NCI-H2196 (cell line): ENCODE results near the gene ANKLE1.

Source experiments
- DNase-seq: peaks from one replicate; lab custom pipeline; 2025; ENCODE audit not compliant: unreplicated experiment; lab: John Stamatoyannopoulos, UW

Gene ANKLE1

GRCh38 chr19:17305216-17305516, 23.5 kb downstream of the ANKLE1 start:
- DNase-seq, result no peak

- peak; percentile 99 for DNase-seq
Measured at GRCh38 chr19:17305517-17306284, 24.0 kb downstream of the ANKLE1 start, which contains the start of gene MRPL34. Gene MRPL34 (plus strand): TSS chr19:17305872. CDS start chr19:17305893, 21 bp downstream.

- no peak for DNase-seq
Measured at GRCh38 chr19:17306285-17306714, 24.6 kb downstream of the ANKLE1 start.

GRCh38 chr19:17307876-17308377, 26.2 kb downstream of the ANKLE1 start:
- DNase-seq, result no peak

GRCh38 chr19:17309198-17309964, 27.7 kb downstream of the ANKLE1 start, which contains the start of gene DDA1:
Gene DDA1 (plus strand): TSS chr19:17309563. CDS start chr19:17309655, 92 bp downstream.
- peak; percentile 99 for DNase-seq

GRCh38 chr19:17309965-17310461, 28.3 kb downstream of the ANKLE1 start:
- no peak for DNase-seq

GRCh38 chr19:17311455-17312188, 29.9 kb downstream of the ANKLE1 start:
- DNase-seq, result no peak

- no peak for DNase-seq
Measured at GRCh38 chr19:17312189-17313113, 30.8 kb downstream of the ANKLE1 start.

- no peak for DNase-seq
Measured at GRCh38 chr19:17314007-17314593, 32.4 kb downstream of the ANKLE1 start.

GRCh38 chr19:17318966-17319365, 37.3 kb downstream of the ANKLE1 start:
- no peak for DNase-seq

GRCh38 chr19:17319473-17320238, 38.0 kb downstream of the ANKLE1 start:
- DNase-seq, result no peak

- no peak for DNase-seq
Measured at GRCh38 chr19:17320435-17320834, 38.7 kb downstream of the ANKLE1 start.

GRCh38 chr19:17321655-17322489, 40.2 kb downstream of the ANKLE1 start:
- DNase-seq, result no peak

- DNase-seq, result no peak
Measured at GRCh38 chr19:17322854-17323253, 41.2 kb downstream of the ANKLE1 start.

- no peak for DNase-seq
Measured at GRCh38 chr19:17323300-17323963, 41.7 kb downstream of the ANKLE1 start.

GRCh38 chr19:17323964-17324332, 42.2 kb downstream of the ANKLE1 start:
- DNase-seq, result no peak

- DNase-seq, result no peak
Measured at GRCh38 chr19:17324357-17325114, 42.8 kb downstream of the ANKLE1 start.
